SK-N-SH (cell line): ENCODE results near the gene C11orf68. TPM values are rescaled to one million over a fixed set of nuclear protein-coding genes. Genes with fewer than 3 reads are reported as not detected.

ENCODE experiments used
- CTCF ChIA-PET: fragments of 300-600, 350-600 bp; formaldehyde crosslinking; extraction: SDS; loops from one replicate; lab custom pipeline; 2021; lab: Yijun Ruan, JAX
- POLR2A ChIA-PET: fragments of 350-600 bp; sonication (Branson Sonifier 250); formaldehyde crosslinking; extraction: SDS; loops from one replicate; lab custom pipeline; 2020; ENCODE audit warnings: antibody characterized with exemption, inconsistent platforms; lab: Yijun Ruan, JAX
- DNase-seq: peaks from one replicate; pipeline ENCODE4 v3.0.0; 2012
- H2AFZ ChIP-seq: fragments of 200-600 bp; sonication (generic); 2 replicates; pipeline ENCODE4 v1.8.1; 2016; ENCODE audit warnings: antibody characterized with exemption, mild to moderate bottlenecking, low read depth
- H3F3A ChIP-seq: fragments of 200-600 bp; sonication (generic); replicated peaks from 2 replicates; pipeline ENCODE3; 2016; ENCODE audit warnings: antibody characterized with exemption, mild to moderate bottlenecking; ENCODE audit not compliant: insufficient read depth
- H3K27ac ChIP-seq, 2 experiments: fragments of 200-500 bp in 1 of 2; fragments of 200-600 bp in 1 of 2; sonication (Bioruptor generic) in 1 of 2; sonication (generic), shearing (Covaris generic) in 1 of 2; 2 replicates each; pipeline versions ENCODE4 v1.5.1 to v1.6.1; 2014 to 2016; ENCODE audit warnings: low read depth in 2 of 2, inconsistent platforms in 1 of 2, low read length in 1 of 2, mild to moderate bottlenecking in 1 of 2, mixed read lengths in 1 of 2
- H3K27me3 ChIP-seq: fragments of 200-600 bp; sonication (generic), shearing (Covaris generic); 2 replicates; pipeline ENCODE4 v1.6.1; 2016; ENCODE audit warnings: mixed run types; ENCODE audit not compliant: insufficient read depth
- H3K36me3 ChIP-seq, 2 experiments: fragments of 200-500 bp in 1 of 2; fragments of 200-600 bp in 1 of 2; sonication (Bioruptor generic) in 1 of 2; sonication (generic) in 1 of 2; replicated peaks in 1 of 2; 2 replicates each; pipeline versions ENCODE3 to v1.5.1; 2014 to 2016; ENCODE audit warnings: low read length in 1 of 2, mild to moderate bottlenecking in 1 of 2; ENCODE audit not compliant: insufficient read depth in 2 of 2, control insufficient read depth in 1 of 2
- H3K4me1 ChIP-seq, 2 experiments: fragments of 200-500 bp in 1 of 2; fragments of 200-600 bp in 1 of 2; sonication (Bioruptor generic) in 1 of 2; sonication (generic), shearing (Covaris generic) in 1 of 2; 2 replicates each; pipeline versions ENCODE4 v1.5.1 to v1.6.1; 2014 to 2016; ENCODE audit warnings: low read depth in 1 of 2, low read length in 1 of 2, mixed run types in 1 of 2; ENCODE audit not compliant: insufficient read depth in 2 of 2, control insufficient read depth in 1 of 2
- H3K4me2 ChIP-seq: fragments of 200-600 bp; sonication (generic), shearing (Covaris generic); 2 replicates; pipeline ENCODE4 v1.6.1; 2017; ENCODE audit warnings: mixed run types
- H3K4me3 ChIP-seq, 2 experiments: fragments of 200-500 bp in 1 of 2; fragments of 200-600 bp in 1 of 2; sonication (Bioruptor generic) in 1 of 2; sonication (generic), shearing (Covaris generic) in 1 of 2; 2 replicates each; pipeline versions ENCODE4 v1.5.1 to v1.8.1; 2014 to 2016; ENCODE audit warnings: low read depth in 2 of 2, inconsistent platforms in 1 of 2, low read length in 1 of 2, mild to moderate bottlenecking in 1 of 2, mixed read lengths in 1 of 2, moderate library complexity in 1 of 2
- H3K79me2 ChIP-seq: fragments of 200-600 bp; sonication (generic); 2 replicates; pipeline ENCODE4 v1.8.1; 2017; ENCODE audit warnings: mild to moderate bottlenecking; ENCODE audit not compliant: insufficient read depth
- H3K9ac ChIP-seq: fragments of 200-600 bp; sonication (generic); 2 replicates; pipeline ENCODE4 v1.6.1; 2017; ENCODE audit warnings: mixed run types
- H3K9me2 ChIP-seq: fragments of 200-600 bp; sonication (generic); 2 replicates; pipeline ENCODE4 v1.6.1; 2017; ENCODE audit warnings: mixed run types
- H3K9me3 ChIP-seq: fragments of 200-600 bp; sonication (generic); 2 replicates; pipeline ENCODE4 v1.6.1; 2017; ENCODE audit warnings: mixed run types, mild to moderate bottlenecking, moderate library complexity
- H4K20me1 ChIP-seq: fragments of 200-600 bp; sonication (generic); 2 replicates; pipeline ENCODE4 v1.6.1; 2017; ENCODE audit warnings: mild to moderate bottlenecking, mixed run types; ENCODE audit not compliant: insufficient read depth
- CHD2 ChIP-seq: fragments of 150-350 bp; IDR thresholded peaks from 2 replicates; pipeline ENCODE4 v1.6.1; 2018; ENCODE audit warnings: low read length; ENCODE audit not compliant: partially characterized antibody
- CTCF ChIP-seq: fragments of 200-600 bp; sonication (generic); IDR thresholded peaks from 2 replicates; pipeline ENCODE4 v1.6.1; 2017; ENCODE audit warnings: antibody characterized with exemption, mild to moderate bottlenecking, moderate library complexity
- EP300 ChIP-seq, 2 experiments: IDR thresholded peaks; 2 replicates each; pipeline versions ENCODE4 v1.4.0 to v1.6.1; 2012; ENCODE audit warnings: borderline replicate concordance in 1 of 2, low read depth in 1 of 2, low read length in 1 of 2
- EZH2phosphoT487 ChIP-seq: fragments of 200-600 bp; sonication (generic); IDR thresholded peaks from 2 replicates; pipeline ENCODE4 v1.6.1; 2017; ENCODE audit warnings: low read depth, mixed run types, mild to moderate bottlenecking, antibody characterized with exemption, moderate library complexity, borderline replicate concordance
- FOSL2 ChIP-seq: IDR thresholded peaks from 2 replicates; pipeline ENCODE4 v1.4.0; 2012; ENCODE audit warnings: low read depth, mild to moderate bottlenecking, moderate library complexity, borderline replicate concordance
- FOXJ3 ChIP-seq: sonication (generic); formaldehyde crosslinking; IDR thresholded peaks from 2 replicates; pipeline ENCODE4 v1.5.1; 2020; ENCODE audit warnings: mild to moderate bottlenecking, missing genetic modification reagents
- GABPA ChIP-seq: IDR thresholded peaks from 2 replicates; pipeline ENCODE4 v1.4.0; 2012; ENCODE audit warnings: low read depth, mild to moderate bottlenecking
- GATA2 ChIP-seq: sonication (generic); formaldehyde crosslinking; IDR thresholded peaks from 2 replicates; pipeline ENCODE4 v1.5.0; 2020; ENCODE audit warnings: mild to moderate bottlenecking, missing genetic modification reagents
- MAX ChIP-seq: IDR thresholded peaks from 2 replicates; pipeline ENCODE4 v1.4.0; 2012; ENCODE audit warnings: low read depth
- MEF2A ChIP-seq: IDR thresholded peaks from 2 replicates; pipeline ENCODE4 v1.4.0; 2012; ENCODE audit warnings: low read depth, borderline replicate concordance
- MXI1 ChIP-seq: IDR thresholded peaks from 2 replicates; pipeline ENCODE4 v1.6.1; 2012; ENCODE audit warnings: mild to moderate bottlenecking, low read depth, low read length, improper control_type of control experiment
- NFIC ChIP-seq: IDR thresholded peaks from 2 replicates; pipeline ENCODE4 v1.4.0; 2012; ENCODE audit warnings: borderline replicate concordance
- RAD21 ChIP-seq: IDR thresholded peaks from 2 replicates; pipeline ENCODE4 v1.6.1; 2012; ENCODE audit warnings: mild to moderate bottlenecking, low read length
- RCOR1 ChIP-seq: fragments of 150-350 bp; IDR thresholded peaks from 2 replicates; pipeline ENCODE4 v1.6.1; 2017; ENCODE audit warnings: antibody characterized with exemption, low read length
- RFX5 ChIP-seq: IDR thresholded peaks from 2 replicates; pipeline ENCODE4 v1.6.1; 2012; ENCODE audit warnings: mild to moderate bottlenecking, improper control_type of control experiment, low read length
- RXRA ChIP-seq: IDR thresholded peaks from 2 replicates; pipeline ENCODE4 v1.4.0; 2012; ENCODE audit warnings: low read depth, mild to moderate bottlenecking, borderline replicate concordance
- SMC3 ChIP-seq: IDR thresholded peaks from 2 replicates; pipeline ENCODE4 v1.6.1; 2012; ENCODE audit warnings: low read depth, low read length, improper control_type of control experiment
- TAF1 ChIP-seq: IDR thresholded peaks from 2 replicates; pipeline ENCODE4 v1.6.1; 2012; ENCODE audit warnings: low read depth, mild to moderate bottlenecking, low read length, moderate library complexity, borderline replicate concordance
- TCF12 ChIP-seq: IDR thresholded peaks from 2 replicates; pipeline ENCODE4 v1.4.0; 2012
- TEAD4 ChIP-seq: IDR thresholded peaks from 2 replicates; pipeline ENCODE4 v1.4.0; 2012; ENCODE audit warnings: mild to moderate bottlenecking, borderline replicate concordance; ENCODE audit not compliant: insufficient read depth
- USF1 ChIP-seq: IDR thresholded peaks from 2 replicates; pipeline ENCODE4 v1.4.0; 2012; ENCODE audit warnings: low read depth, borderline replicate concordance
- ZBTB33 ChIP-seq: IDR thresholded peaks from 2 replicates; pipeline ENCODE4 v1.4.0; 2012; ENCODE audit warnings: low read depth, borderline replicate concordance
- WGBS: methylation state at CpG from one replicate; pipeline ENCODE4 v1.1.6; 2017; ENCODE audit warnings: low lambda C conversion rate; 5-methylcytosine and 5-hydroxymethylcytosine counted together
- polyA plus RNA-seq, 3 experiments: library from polyadenylated mRNA; depleted of rRNA; stranded (reverse); fragments of >200 nt; gene quantifications; 2 replicates each; pipeline ENCODE4 v1.2.3, GENCODE V29; 2012
- TF ChIP-seq, protein P1 (sequence below): IDR thresholded peaks from 2 replicates; pipeline ENCODE4 v1.6.1; 2012; ENCODE audit warnings: mild to moderate bottlenecking, low read depth, low read length, moderate library complexity
- TF ChIP-seq, protein P2 (sequence below): fragments of 150-350 bp; IDR thresholded peaks from 2 replicates; pipeline ENCODE4 v1.6.1; 2017; ENCODE audit warnings: antibody characterized with exemption, low read length, low read depth, borderline replicate concordance

The C11orf68 gene
- polyA plus RNA-seq, 1 of the 3 experiments (the other 2 are of a cell fraction) = 65.3 TPM

GRCh38 chr11:65920372-65920802 is 1.5 kb upstream of the C11orf68 start:
- no peak overlapping the region for H2AFZ ChIP-seq
- peak overlapping the region in 1 of 2 experiments; percentile 68; a peak in 3 of 4 replicates for H3K27ac ChIP-seq
- CTCF ChIA-PET = interaction anchor here (0.9 to 5.5 kb wide), 4 partner anchors 12 to 36 kb away, joined by 3 to 22 read pairs (median 12); partner anchors contain the start of genes CCDC85B and FIBP
- TF ChIP-seq FOXJ3 (no peak), SMC3 (no peak), GABPA (peak; percentile 43; the same call in 1 of the 2 replicates), TEAD4 (no peak), RFX5 (no peak), EZH2phosphoT487 (no peak), TCF12 (no peak), RAD21 (no peak), RXRA (no peak), CTCF (no peak), RCOR1 (no peak), CHD2 (no peak), USF1 (no peak), MAX (0 out of 2 replicates have a peak, but pooled peaks have one; percentile 18), ZBTB33 (no peak), MEF2A (no peak), EP300 (IDR thresholded peaks at IDR 0.05; ENCODE audit: borderline replicate concordance in 1 of 2, low read depth in 1 of 2, low read length in 1 of 2) (no peak), GATA2 (no peak), NFIC (no peak), FOSL2 (no peak), TAF1 (no peak), MXI1 (peak; percentile 34; the same call in 1 of the 2 replicates)
- TF ChIP-seq, protein P1, sequence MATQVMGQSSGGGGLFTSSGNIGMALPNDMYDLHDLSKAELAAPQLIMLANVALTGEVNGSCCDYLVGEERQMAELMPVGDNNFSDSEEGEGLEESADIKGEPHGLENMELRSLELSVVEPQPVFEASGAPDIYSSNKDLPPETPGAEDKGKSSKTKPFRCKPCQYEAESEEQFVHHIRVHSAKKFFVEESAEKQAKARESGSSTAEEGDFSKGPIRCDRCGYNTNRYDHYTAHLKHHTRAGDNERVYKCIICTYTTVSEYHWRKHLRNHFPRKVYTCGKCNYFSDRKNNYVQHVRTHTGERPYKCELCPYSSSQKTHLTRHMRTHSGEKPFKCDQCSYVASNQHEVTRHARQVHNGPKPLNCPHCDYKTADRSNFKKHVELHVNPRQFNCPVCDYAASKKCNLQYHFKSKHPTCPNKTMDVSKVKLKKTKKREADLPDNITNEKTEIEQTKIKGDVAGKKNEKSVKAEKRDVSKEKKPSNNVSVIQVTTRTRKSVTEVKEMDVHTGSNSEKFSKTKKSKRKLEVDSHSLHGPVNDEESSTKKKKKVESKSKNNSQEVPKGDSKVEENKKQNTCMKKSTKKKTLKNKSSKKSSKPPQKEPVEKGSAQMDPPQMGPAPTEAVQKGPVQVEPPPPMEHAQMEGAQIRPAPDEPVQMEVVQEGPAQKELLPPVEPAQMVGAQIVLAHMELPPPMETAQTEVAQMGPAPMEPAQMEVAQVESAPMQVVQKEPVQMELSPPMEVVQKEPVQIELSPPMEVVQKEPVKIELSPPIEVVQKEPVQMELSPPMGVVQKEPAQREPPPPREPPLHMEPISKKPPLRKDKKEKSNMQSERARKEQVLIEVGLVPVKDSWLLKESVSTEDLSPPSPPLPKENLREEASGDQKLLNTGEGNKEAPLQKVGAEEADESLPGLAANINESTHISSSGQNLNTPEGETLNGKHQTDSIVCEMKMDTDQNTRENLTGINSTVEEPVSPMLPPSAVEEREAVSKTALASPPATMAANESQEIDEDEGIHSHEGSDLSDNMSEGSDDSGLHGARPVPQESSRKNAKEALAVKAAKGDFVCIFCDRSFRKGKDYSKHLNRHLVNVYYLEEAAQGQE = no peak
- TF ChIP-seq, protein P2, sequence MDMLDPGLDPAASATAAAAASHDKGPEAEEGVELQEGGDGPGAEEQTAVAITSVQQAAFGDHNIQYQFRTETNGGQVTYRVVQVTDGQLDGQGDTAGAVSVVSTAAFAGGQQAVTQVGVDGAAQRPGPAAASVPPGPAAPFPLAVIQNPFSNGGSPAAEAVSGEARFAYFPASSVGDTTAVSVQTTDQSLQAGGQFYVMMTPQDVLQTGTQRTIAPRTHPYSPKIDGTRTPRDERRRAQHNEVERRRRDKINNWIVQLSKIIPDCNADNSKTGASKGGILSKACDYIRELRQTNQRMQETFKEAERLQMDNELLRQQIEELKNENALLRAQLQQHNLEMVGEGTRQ = no peak

More at GRCh38 chr11:65920372-65920802, 1.5 kb upstream of the C11orf68 start:
- no peaks in the 10 kb centered on the region for H3K27me3 ChIP-seq
- no peaks in the 10 kb centered on the region for H3K9me2 ChIP-seq
- peak overlapping the region; percentile 99 for H3K4me2 ChIP-seq
- H3K4me1 ChIP-seq = peaks cover 34 to 36% of the 10 kb centered on the region in 2 experiments; a peak in 3 of 4 replicates
- H3F3A ChIP-seq = peaks cover 37% of the 10 kb centered on the region
- POLR2A ChIA-PET = interaction anchor here (0.9 kb wide), 1 partner anchor 30 kb away, joined by 3 read pairs; the partner anchor contains the start of gene CCDC85B
- H3K79me2 ChIP-seq = peaks cover 58% of the 10 kb centered on the region
- H3K36me3 ChIP-seq = peaks cover 12 to 24% of the 10 kb centered on the region in 2 experiments
- H3K9me3 ChIP-seq = no peaks in the 10 kb centered on the region
- WGBS = 45% methylated on average over 15 of the region's 15 CpGs
- no peak for DNase-seq
- H3K9ac ChIP-seq = peak overlapping the region; percentile 74
- 0 out of 2 replicates have a peak, but pooled peaks cover 4% of the 10 kb centered on the region for H4K20me1 ChIP-seq
- H3K4me3 ChIP-seq = peak overlapping the region; percentile 61 to 92
